Choroid plexus epithelial cell (primary cell): ENCODE measurements around the gene LIPH.
"Not testable (repeated sequence)": the region's sequence is repeated elsewhere in the genome, so short reads cannot be mapped to it uniquely, and the experiment has no call there.

ENCODE experiments used
- DNase-seq: peaks from one replicate; pipeline ENCODE4 v3.0.0-alpha.2; 2010; ENCODE audit warnings: low read depth
- H3K4me3 ChIP-seq: 2 replicates; pipeline ENCODE4 v1.5.1; 2011; ENCODE audit warnings: low read depth, mild to moderate bottlenecking, control low read depth, low read length, moderate library complexity
- CTCF ChIP-seq: conservative IDR thresholded peaks from 2 replicates; pipeline ENCODE4 v1.5.1; 2011; ENCODE audit warnings: low read depth, mild to moderate bottlenecking, control low read depth, inconsistent platforms, low read length, moderate library complexity

LIPH gene

GRCh38 chr3:185479373-185479945 lies 72.9 kb downstream of the LIPH start:
- no peak overlapping the region for H3K4me3 ChIP-seq
- no peak for DNase-seq
- TF ChIP-seq CTCF, result no peak

- no peak overlapping the region for H3K4me3 ChIP-seq
- no peak for DNase-seq
- TF ChIP-seq CTCF, result no peak
Observed at GRCh38 chr3:185477316-185477715, 75.1 kb downstream of the LIPH start.

- not testable (repeated sequence) for DNase-seq, H3K4me3 ChIP-seq
Observed at GRCh38 chr3:185474922-185475321, 77.5 kb downstream of the LIPH start.

GRCh38 chr3:185473290-185473815 lies 79.0 kb downstream of the LIPH start:
- no peak overlapping the region for H3K4me3 ChIP-seq
- TF ChIP-seq CTCF, result no peak
- DNase-seq, result peak; percentile 41

- DNase-seq, result peak; percentile 29
- no peak for TF ChIP-seq CTCF
- H3K4me3 ChIP-seq, result no peak overlapping the region
Observed at GRCh38 chr3:185470323-185470722, 82.1 kb downstream of the LIPH start.

- H3K4me3 ChIP-seq, result no peak overlapping the region
- no peak for DNase-seq
- TF ChIP-seq CTCF, result no peak
Observed at GRCh38 chr3:185469542-185469941, 82.8 kb downstream of the LIPH start.

- not testable (repeated sequence) for H3K4me3 ChIP-seq, DNase-seq
Observed at GRCh38 chr3:185466123-185466522, 86.3 kb downstream of the LIPH start.

GRCh38 chr3:185465471-185465870 lies 86.9 kb downstream of the LIPH start:
- no peak for TF ChIP-seq CTCF
- H3K4me3 ChIP-seq, result no peak overlapping the region
- no peak for DNase-seq
